Loucy (cell line): ENCODE data around the gene SLC35E3.

Experiments
- CTCF ChIP-seq: fragments of 200-600 bp; sonication (generic); conservative IDR thresholded peaks from 2 replicates; pipeline ENCODE4 v1.5.1; 2014; ENCODE audit warnings: mild to moderate bottlenecking, antibody characterized with exemption, low read length
- EZH2phosphoT487 ChIP-seq: fragments of 200-600 bp; IDR thresholded peaks from 2 replicates; pipeline ENCODE4 v1.6.1; 2018; ENCODE audit warnings: antibody characterized with exemption, mild to moderate bottlenecking, moderate library complexity, borderline replicate concordance

- TF ChIP-seq EZH2phosphoT487 (no peak), CTCF (no peak)
These were observed 13.9 kb downstream of the SLC35E3 start for GRCh38 chr12:68759852-68760251.
